Measurements from ENCODE around the gene TWIST2. TPM values are rescaled to one million over a fixed set of nuclear protein-coding genes. Genes with fewer than 3 reads are reported as not detected.

The TWIST2 gene
- total RNA-seq, 4 donors from 2014 or later: 1.4 to 41.3 (median 15.7) TPM

GRCh38 chr2:238888781-238889180, 40.9 kb downstream of the TWIST2 start:
- Histone ChIP-seq H3K9me3 (no peaks in the 10 kb centered on the region), H3K4me1 (no peaks in the 10 kb centered on the region), H3K27ac (no peak overlapping the region), H3K36me3 (no peaks in the 10 kb centered on the region), H3K4me3 (no peak overlapping the region), H3K27me3 (no peaks in the 10 kb centered on the region)
- no peak for TF ChIP-seq POLR2A (IDR thresholded peaks at IDR 0.05)
- no peak for TF ChIP-seq CTCF (IDR thresholded peaks at IDR 0.05)
- no peak for DNase-seq

DNA sequence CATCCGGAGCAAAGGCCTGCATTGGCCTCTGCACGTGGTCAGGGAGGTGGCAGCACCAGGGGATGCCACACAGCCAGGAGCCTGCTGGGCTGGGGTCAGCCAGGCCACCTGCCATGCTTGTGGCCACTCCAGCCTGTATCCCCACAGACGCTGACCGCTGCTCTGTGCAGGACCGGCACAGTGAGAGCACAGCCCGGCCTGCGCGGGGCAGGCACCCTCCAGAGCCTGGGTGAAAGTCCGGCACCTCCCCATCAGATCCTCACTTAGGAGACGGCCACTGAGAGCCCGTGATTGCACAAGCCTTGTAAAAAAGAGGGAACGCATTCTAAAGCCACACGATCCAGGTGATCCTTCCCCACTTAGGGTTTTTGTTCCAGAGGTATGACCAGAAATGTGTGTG, 42.2 kb downstream of the TWIST2 start:
- TF ChIP-seq CTCF (IDR thresholded peaks at IDR 0.05) (no peak), POLR2A (IDR thresholded peaks at IDR 0.05) (no peak)
- H3K27ac ChIP-seq: no peak overlapping the region

GRCh38 chr2:238890618-238891456, 43.0 kb downstream of the TWIST2 start:
- TF ChIP-seq CTCF (IDR thresholded peaks at IDR 0.05) (no peak), POLR2A (IDR thresholded peaks at IDR 0.05) (no peak)
- no peaks in the 10 kb centered on the region for H3K4me1 ChIP-seq
- H3K27me3 ChIP-seq: no peaks in the 10 kb centered on the region
- no peaks in the 10 kb centered on the region for H3K36me3 ChIP-seq
- H3K9me3 ChIP-seq: no peaks in the 10 kb centered on the region
- DNase-seq: no peak
- H3K4me3 ChIP-seq: no peak overlapping the region
- H3K27ac ChIP-seq: no peak overlapping the region

More for the DNA sequence above, 42.2 kb downstream of the TWIST2 start:
- Histone ChIP-seq H3K36me3 (no peaks in the 10 kb centered on the region), H3K4me3 (no peak overlapping the region), H3K4me1 (no peaks in the 10 kb centered on the region), H3K9me3 (no peaks in the 10 kb centered on the region), H3K27me3 (no peaks in the 10 kb centered on the region)
- DNase-seq: no peak

- Histone ChIP-seq H3K4me1 (no peaks in the 10 kb centered on the region), H3K36me3 (no peaks in the 10 kb centered on the region), H3K27ac (no peak overlapping the region), H3K4me3 (no peak overlapping the region), H3K9me3 (no peaks in the 10 kb centered on the region), H3K27me3 (no peaks in the 10 kb centered on the region)
- no peak for TF ChIP-seq CTCF (IDR thresholded peaks at IDR 0.05)
- no peak for TF ChIP-seq POLR2A (IDR thresholded peaks at IDR 0.05)
- DNase-seq: no peak
These were observed 43.7 kb downstream of the TWIST2 start for GRCh38 chr2:238891457-238892203.

DNA sequence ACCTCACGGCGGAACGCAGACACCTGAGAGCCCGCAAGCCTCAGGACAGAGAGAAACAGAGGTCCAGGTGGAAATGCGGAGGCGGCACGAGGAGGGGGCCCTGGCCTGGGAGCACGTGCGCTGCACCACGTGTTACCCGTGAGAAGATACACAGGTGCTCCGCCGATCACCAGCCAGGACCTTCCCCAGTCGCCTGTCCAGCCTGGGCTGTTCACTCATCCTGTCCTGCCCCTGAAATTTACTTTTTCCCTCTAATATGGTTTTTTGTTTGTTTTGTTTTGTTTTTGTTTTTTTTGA, 44.3 kb downstream of the TWIST2 start:
- no peak for TF ChIP-seq CTCF (IDR thresholded peaks at IDR 0.05)
- no peak for TF ChIP-seq POLR2A (IDR thresholded peaks at IDR 0.05)
- H3K4me3 ChIP-seq: no peak overlapping the region
- no peaks in the 10 kb centered on the region for H3K4me1 ChIP-seq
- H3K27me3 ChIP-seq: no peaks in the 10 kb centered on the region
- DNase-seq: no peak
- no peaks in the 10 kb centered on the region for H3K9me3 ChIP-seq
- no peaks in the 10 kb centered on the region for H3K36me3 ChIP-seq
- no peak overlapping the region for H3K27ac ChIP-seq
